Effector memory CD8-positive, alpha-beta T cell (primary cell): ENCODE results near the gene ERVH48-1.
"Not testable (repeated sequence)": the region's sequence is repeated elsewhere in the genome, so short reads cannot be mapped to it uniquely, and the experiment has no call there.

Source experiments
- ATAC-seq: fragments of 150-1000 bp; cut with Tn5 transposase; replicated peaks from 2 replicates; pipeline ENCODE4 v1.10.0; 2021; ENCODE audit warnings: mild to moderate bottlenecking, moderate library complexity
- DNase-seq, 3 experiments: peaks; one replicate each; pipeline ENCODE4 v3.0.0; 2021
- H3K27ac Mint-ChIP-seq, 2 donors: one replicate each; pipeline ENCODE4 v1.8.0; 2022; ENCODE audit warnings: mild to moderate bottlenecking in 2 of 2, mixed read lengths in 2 of 2, moderate library complexity in 2 of 2
- H3K27me3 Mint-ChIP-seq, 2 donors: one replicate each; pipeline ENCODE4 v1.8.0; 2022; ENCODE audit warnings: mixed read lengths in 2 of 2
- H3K36me3 Mint-ChIP-seq: one replicate; pipeline ENCODE4 v1.8.0; 2022; ENCODE audit warnings: mild to moderate bottlenecking, moderate library complexity, mixed read lengths; ENCODE audit not compliant: insufficient read depth
- H3K4me1 Mint-ChIP-seq, 2 donors: one replicate each; pipeline ENCODE4 v1.8.0; 2022; ENCODE audit warnings: low read depth in 2 of 2, mixed read lengths in 2 of 2
- H3K4me3 Mint-ChIP-seq, 2 donors: one replicate each; pipeline ENCODE4 v1.8.0; 2022; ENCODE audit warnings: mild to moderate bottlenecking in 2 of 2, mixed read lengths in 2 of 2, moderate library complexity in 2 of 2
- H3K9me3 Mint-ChIP-seq, 2 donors: one replicate each; pipeline ENCODE4 v1.8.0; 2022; ENCODE audit warnings: mixed read lengths in 2 of 2

The ERVH48-1 gene

GRCh38 chr21:42958122-42958521, 32.7 kb upstream of the ERVH48-1 start:
- not testable (repeated sequence) for H3K4me3 Mint-ChIP-seq

GRCh38 chr21:42956824-42957630, 31.6 kb upstream of the ERVH48-1 start:
- DNase-seq: no peak
- Mint-ChIP-seq H3K4me3 (no peak overlapping the region), H3K27ac (no peak overlapping the region), H3K4me1 (peaks cover 4 to 10% of the 10 kb centered on the region in 2 donors), H3K27me3 (peaks cover 5 to 9% of the 10 kb centered on the region in 2 donors), H3K36me3 (no peaks in the 10 kb centered on the region), H3K9me3 (no peaks in the 10 kb centered on the region)
- peak; percentile 66 for ATAC-seq

More at GRCh38 chr21:42958122-42958521, 32.7 kb upstream of the ERVH48-1 start:
- not testable (repeated sequence) for DNase-seq, ATAC-seq, H3K9me3 Mint-ChIP-seq, H3K36me3 Mint-ChIP-seq, H3K4me1 Mint-ChIP-seq, H3K27me3 Mint-ChIP-seq
- H3K27ac Mint-ChIP-seq: peak overlapping the region in 1 of 2 donors; percentile 89

GRCh38 chr21:42951193-42951592, 25.8 kb upstream of the ERVH48-1 start:
- not testable (repeated sequence) for H3K27ac Mint-ChIP-seq, H3K9me3 Mint-ChIP-seq, DNase-seq, ATAC-seq, H3K4me1 Mint-ChIP-seq, H3K4me3 Mint-ChIP-seq, H3K36me3 Mint-ChIP-seq
- H3K27me3 Mint-ChIP-seq: peaks cover 9 to 16% of the 10 kb centered on the region in 2 donors

GRCh38 chr21:42949094-42949755, 23.8 kb upstream of the ERVH48-1 start:
- not testable (repeated sequence) for H3K9me3 Mint-ChIP-seq, DNase-seq, H3K4me1 Mint-ChIP-seq, H3K27ac Mint-ChIP-seq, ATAC-seq, H3K4me3 Mint-ChIP-seq, H3K36me3 Mint-ChIP-seq
- H3K27me3 Mint-ChIP-seq: peaks cover 9 to 16% of the 10 kb centered on the region in 2 donors

- no peak for ATAC-seq
Measured at GRCh38 chr21:42942244-42942643, 16.8 kb upstream of the ERVH48-1 start.

GRCh38 chr21:42941696-42942085, 16.3 kb upstream of the ERVH48-1 start:
- no peaks in the 10 kb centered on the region for H3K4me1 Mint-ChIP-seq
- no peaks in the 10 kb centered on the region for H3K9me3 Mint-ChIP-seq

More at GRCh38 chr21:42942244-42942643, 16.8 kb upstream of the ERVH48-1 start:
- no peak overlapping the region for H3K4me3 Mint-ChIP-seq
- H3K27ac Mint-ChIP-seq: peak overlapping the region in 1 of 2 donors; percentile 10
- no peak for DNase-seq
- H3K4me1 Mint-ChIP-seq: no peaks in the 10 kb centered on the region
- no peaks in the 10 kb centered on the region for H3K27me3 Mint-ChIP-seq
- H3K9me3 Mint-ChIP-seq: no peaks in the 10 kb centered on the region
- no peaks in the 10 kb centered on the region for H3K36me3 Mint-ChIP-seq

GRCh38 chr21:42939582-42940413, 14.4 kb upstream of the ERVH48-1 start:
- DNase-seq: no peak
- Mint-ChIP-seq H3K9me3 (no peaks in the 10 kb centered on the region), H3K27ac (no peak overlapping the region), H3K36me3 (no peaks in the 10 kb centered on the region), H3K27me3 (no peaks in the 10 kb centered on the region), H3K4me1 (no peaks in the 10 kb centered on the region), H3K4me3 (no peak overlapping the region)
- no peak for ATAC-seq

More at GRCh38 chr21:42941696-42942085, 16.3 kb upstream of the ERVH48-1 start:
- DNase-seq: no peak
- Mint-ChIP-seq H3K27ac (no peak overlapping the region), H3K27me3 (no peaks in the 10 kb centered on the region), H3K36me3 (no peaks in the 10 kb centered on the region), H3K4me3 (no peak overlapping the region)
- ATAC-seq: no peak

GRCh38 chr21:42938606-42938995, 13.2 kb upstream of the ERVH48-1 start:
- H3K36me3 Mint-ChIP-seq, DNase-seq, H3K4me3 Mint-ChIP-seq, ATAC-seq, H3K27me3 Mint-ChIP-seq, H3K9me3 Mint-ChIP-seq, H3K4me1 Mint-ChIP-seq, H3K27ac Mint-ChIP-seq: not testable (repeated sequence)

- Mint-ChIP-seq H3K4me3 (no peak overlapping the region), H3K4me1 (no peaks in the 10 kb centered on the region), H3K27ac (no peak overlapping the region), H3K27me3 (no peaks in the 10 kb centered on the region), H3K36me3 (no peaks in the 10 kb centered on the region), H3K9me3 (no peaks in the 10 kb centered on the region)
- no peak for DNase-seq
- ATAC-seq: no peak
Measured at GRCh38 chr21:42937960-42938605, 12.7 kb upstream of the ERVH48-1 start.

GRCh38 chr21:42937034-42937940, 11.9 kb upstream of the ERVH48-1 start:
- not testable (repeated sequence) for ATAC-seq, H3K27me3 Mint-ChIP-seq, H3K4me3 Mint-ChIP-seq, DNase-seq, H3K9me3 Mint-ChIP-seq, H3K4me1 Mint-ChIP-seq, H3K27ac Mint-ChIP-seq, H3K36me3 Mint-ChIP-seq

GRCh38 chr21:42936360-42936759, 10.9 kb upstream of the ERVH48-1 start:
- not testable (repeated sequence) for H3K27me3 Mint-ChIP-seq, H3K4me1 Mint-ChIP-seq, H3K4me3 Mint-ChIP-seq, H3K9me3 Mint-ChIP-seq, H3K36me3 Mint-ChIP-seq, ATAC-seq, H3K27ac Mint-ChIP-seq, DNase-seq

GRCh38 chr21:42933973-42934372, 8.5 kb upstream of the ERVH48-1 start:
- not testable (repeated sequence) for DNase-seq, H3K4me1 Mint-ChIP-seq, H3K27me3 Mint-ChIP-seq, H3K36me3 Mint-ChIP-seq, ATAC-seq, H3K27ac Mint-ChIP-seq, H3K9me3 Mint-ChIP-seq, H3K4me3 Mint-ChIP-seq
